ENCODE data around the gene EHMT2. TPM values are rescaled to one million over a fixed set of nuclear protein-coding genes. Genes with fewer than 3 reads are reported as not detected.

Gene EHMT2
- total RNA-seq, 4 donors from 2014 or later, result 38.2 to 63.9 (median 46.8) TPM

DNA sequence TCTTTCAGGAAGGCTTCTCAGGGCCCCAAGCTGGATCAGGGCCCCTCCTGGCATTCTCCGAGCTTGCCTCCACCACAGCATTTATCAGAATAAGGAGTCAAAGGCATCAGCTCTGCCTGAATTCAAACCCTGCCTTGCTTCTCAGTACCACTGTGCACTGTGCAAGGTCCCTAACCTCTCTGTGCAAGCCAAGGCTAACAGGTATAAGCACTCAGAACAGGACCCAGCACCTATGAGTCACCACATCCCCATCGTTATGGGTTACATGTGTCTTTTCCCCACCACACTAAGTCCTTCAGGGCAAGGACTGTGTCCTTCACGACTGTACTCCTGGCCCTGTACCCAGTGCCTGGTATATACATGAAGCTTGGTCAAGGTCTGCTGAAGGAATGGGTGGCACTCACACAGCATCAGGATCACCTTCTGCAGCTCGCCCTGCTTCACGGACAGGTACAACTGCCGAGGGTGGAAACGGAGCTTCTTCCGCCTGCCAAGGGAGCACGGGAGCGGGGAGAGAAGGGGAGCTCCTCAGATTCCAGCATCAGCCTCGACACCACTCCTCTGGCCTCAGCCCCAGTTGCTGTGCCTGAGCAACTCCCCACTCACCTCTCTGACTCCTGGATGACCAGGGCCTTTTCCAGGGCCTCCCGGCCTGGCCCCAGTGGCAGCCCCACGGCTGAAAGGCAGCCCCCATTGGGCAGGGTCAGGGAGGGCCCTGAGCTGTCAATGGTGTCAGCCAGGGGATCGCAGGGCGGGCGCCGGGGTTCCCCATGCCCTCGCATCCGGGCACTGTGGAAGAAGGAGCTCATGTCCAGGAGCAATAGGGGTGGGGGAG, 10.1 kb downstream of the EHMT2 start:
- no peak for DNase-seq (ENCODE audit: low spot score in 2 of 2)
- H3K27me3 ChIP-seq, result no peaks in the 10 kb centered on the region
- no peaks in the 10 kb centered on the region for H3K4me1 ChIP-seq
- no peaks in the 10 kb centered on the region for H3K9me3 ChIP-seq
- peak overlapping the region in 2 of 4 donors; percentile 36 for H3K27ac ChIP-seq
- TF ChIP-seq EP300 (IDR thresholded peaks at IDR 0.05) (no peak), POLR2A (IDR thresholded peaks at IDR 0.05) (no peak)
- TF ChIP-seq, protein P1, sequence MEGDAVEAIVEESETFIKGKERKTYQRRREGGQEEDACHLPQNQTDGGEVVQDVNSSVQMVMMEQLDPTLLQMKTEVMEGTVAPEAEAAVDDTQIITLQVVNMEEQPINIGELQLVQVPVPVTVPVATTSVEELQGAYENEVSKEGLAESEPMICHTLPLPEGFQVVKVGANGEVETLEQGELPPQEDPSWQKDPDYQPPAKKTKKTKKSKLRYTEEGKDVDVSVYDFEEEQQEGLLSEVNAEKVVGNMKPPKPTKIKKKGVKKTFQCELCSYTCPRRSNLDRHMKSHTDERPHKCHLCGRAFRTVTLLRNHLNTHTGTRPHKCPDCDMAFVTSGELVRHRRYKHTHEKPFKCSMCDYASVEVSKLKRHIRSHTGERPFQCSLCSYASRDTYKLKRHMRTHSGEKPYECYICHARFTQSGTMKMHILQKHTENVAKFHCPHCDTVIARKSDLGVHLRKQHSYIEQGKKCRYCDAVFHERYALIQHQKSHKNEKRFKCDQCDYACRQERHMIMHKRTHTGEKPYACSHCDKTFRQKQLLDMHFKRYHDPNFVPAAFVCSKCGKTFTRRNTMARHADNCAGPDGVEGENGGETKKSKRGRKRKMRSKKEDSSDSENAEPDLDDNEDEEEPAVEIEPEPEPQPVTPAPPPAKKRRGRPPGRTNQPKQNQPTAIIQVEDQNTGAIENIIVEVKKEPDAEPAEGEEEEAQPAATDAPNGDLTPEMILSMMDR (IDR thresholded peaks at IDR 0.05), result no peak
- peaks cover 7 to 100% (median 42%) of the 10 kb centered on the region in 3 donors for H3K36me3 ChIP-seq
- no peak overlapping the region for H3K4me3 ChIP-seq
- 85 to 88% methylated on average over 18 to 19 of the region's 19 CpGs for WGBS, 2 donors

DNA sequence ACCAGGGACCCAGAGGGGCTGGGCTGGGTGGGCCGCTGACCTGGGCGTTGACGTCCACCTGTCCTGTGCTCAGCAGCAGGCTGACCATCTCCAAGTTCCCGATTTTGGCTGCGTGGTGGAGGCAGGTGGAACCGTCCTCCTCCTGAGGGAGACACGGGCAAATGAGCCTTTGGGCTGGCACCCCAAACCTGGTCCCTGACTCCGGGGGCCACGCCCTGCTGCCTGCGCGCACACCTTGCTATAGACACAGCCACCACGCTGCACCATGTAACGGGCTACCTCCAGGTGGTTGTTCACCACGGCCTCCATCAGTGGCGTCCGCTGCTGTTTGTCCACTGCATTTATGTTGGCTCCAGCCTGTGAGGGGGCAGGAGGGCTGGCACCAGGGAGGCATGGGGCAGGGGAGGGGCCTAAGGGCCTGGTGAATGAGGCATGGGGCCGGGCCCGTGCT, 10.9 kb downstream of the EHMT2 start:
- Histone ChIP-seq H3K4me3 (no peak overlapping the region), H3K27me3 (no peaks in the 10 kb centered on the region), H3K9me3 (no peaks in the 10 kb centered on the region), H3K27ac (peak overlapping the region in 2 of 4 donors; percentile 43 to 45), H3K36me3 (peaks cover 7 to 100% (median 38%) of the 10 kb centered on the region in 3 donors), H3K4me1 (no peaks in the 10 kb centered on the region)
- DNase-seq (ENCODE audit: low spot score in 2 of 2), result no peak
- TF ChIP-seq EP300 (IDR thresholded peaks at IDR 0.05), result no peak
- TF ChIP-seq POLR2A (IDR thresholded peaks at IDR 0.05), result no peak
- TF ChIP-seq, protein P1 (IDR thresholded peaks at IDR 0.05), result no peak
- WGBS, 2 donors, result 69 to 74% methylated on average over 18 of the region's 18 CpGs

DNA sequence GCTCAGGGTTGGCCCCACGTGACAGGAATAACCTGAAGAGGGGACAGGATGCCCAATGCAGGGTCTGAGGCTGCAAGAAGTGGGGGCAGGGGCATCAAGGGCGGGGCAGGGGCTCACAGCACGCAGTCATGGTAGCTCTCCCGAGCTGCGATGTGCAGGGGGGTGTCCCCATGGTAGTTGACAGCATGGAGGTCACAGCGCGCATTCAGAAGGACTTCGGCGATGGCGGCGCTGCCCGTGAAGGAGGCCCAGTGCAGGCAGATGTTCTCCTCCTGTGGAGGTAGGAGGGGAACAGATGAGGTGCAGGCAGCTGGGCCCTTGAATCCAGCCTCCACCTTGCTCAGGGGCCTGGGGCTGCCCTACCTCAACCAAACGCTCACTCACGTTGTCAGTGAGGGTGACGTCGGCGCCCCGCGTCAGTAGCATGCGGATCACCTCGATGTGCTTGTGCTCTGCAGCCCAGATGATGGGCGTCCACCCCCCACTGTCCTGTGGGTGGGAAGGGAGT, 12.9 kb downstream of the EHMT2 start:
- Histone ChIP-seq H3K27ac (no peak overlapping the region), H3K4me3 (no peak overlapping the region), H3K36me3 (peaks cover 9 to 100% (median 42%) of the 10 kb centered on the region in 3 donors), H3K27me3 (no peaks in the 10 kb centered on the region), H3K9me3 (no peaks in the 10 kb centered on the region), H3K4me1 (no peaks in the 10 kb centered on the region)
- 90 to 94% methylated on average over 18 to 20 of the region's 22 CpGs for WGBS, 2 donors
- DNase-seq (ENCODE audit: low spot score in 2 of 2), result no peak
- TF ChIP-seq POLR2A (IDR thresholded peaks at IDR 0.05) (no peak), EP300 (IDR thresholded peaks at IDR 0.05) (no peak)
- TF ChIP-seq, protein P1 (IDR thresholded peaks at IDR 0.05), result no peak

DNA sequence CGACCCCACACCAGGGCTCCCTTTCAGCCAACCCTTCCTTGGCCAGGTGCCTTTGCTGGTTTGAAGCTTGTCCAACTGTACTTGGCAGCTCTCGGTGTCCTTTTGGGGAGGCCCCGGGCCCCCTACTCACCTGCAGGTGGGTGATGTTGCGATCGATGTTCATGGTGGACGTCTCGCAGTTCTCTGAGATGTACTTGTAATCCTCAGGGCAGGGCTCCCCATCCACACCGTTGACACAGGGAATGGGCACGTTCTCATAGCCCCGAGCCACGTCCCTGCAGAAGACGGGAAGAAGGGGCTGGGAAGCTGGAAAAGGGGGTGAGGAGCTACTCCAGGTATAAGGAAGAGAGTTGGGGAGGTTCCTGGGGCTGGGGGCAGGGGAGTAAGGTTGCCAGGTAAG, 13.8 kb downstream of the EHMT2 start:
- TF ChIP-seq, protein P1 (IDR thresholded peaks at IDR 0.05), result no peak
- TF ChIP-seq EP300 (IDR thresholded peaks at IDR 0.05), result no peak
- TF ChIP-seq POLR2A (IDR thresholded peaks at IDR 0.05), result no peak
- Histone ChIP-seq H3K9me3 (no peaks in the 10 kb centered on the region), H3K4me1 (no peaks in the 10 kb centered on the region), H3K4me3 (no peak overlapping the region), H3K36me3 (peaks cover 9 to 94% (median 44%) of the 10 kb centered on the region in 3 donors), H3K27me3 (no peaks in the 10 kb centered on the region), H3K27ac (no peak overlapping the region)
- whole genome bisulfite sequencing, 2 donors, result 89 to 90% methylated on average over 12 of the region's 12 CpGs
- no peak for DNase-seq (ENCODE audit: low spot score in 2 of 2)

DNA sequence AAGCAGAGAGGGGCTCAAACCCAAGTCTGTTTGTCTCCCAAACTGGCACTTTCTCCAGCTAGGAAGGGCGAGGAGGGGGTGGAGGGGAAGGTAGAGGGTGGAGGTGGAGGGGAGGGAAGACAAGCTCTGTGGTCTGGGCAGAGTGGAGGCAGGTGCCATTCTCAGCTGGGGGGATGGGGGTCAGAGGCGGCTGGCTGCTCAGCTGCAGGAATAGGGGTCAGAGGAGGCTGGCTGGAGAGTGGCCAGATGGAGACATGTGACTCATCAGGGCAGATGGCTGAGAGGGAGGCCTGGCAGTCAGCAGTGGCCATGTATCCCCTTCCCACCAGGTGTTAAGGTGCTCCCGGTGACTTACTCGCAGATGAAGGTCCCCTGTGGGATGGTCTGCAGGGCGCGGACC, 15.2 kb downstream of the EHMT2 start:
- Histone ChIP-seq H3K27ac (no peak overlapping the region), H3K4me3 (no peak overlapping the region), H3K4me1 (no peaks in the 10 kb centered on the region), H3K27me3 (no peaks in the 10 kb centered on the region), H3K36me3 (peaks cover 9 to 80% (median 35%) of the 10 kb centered on the region in 3 donors), H3K9me3 (no peaks in the 10 kb centered on the region)
- TF ChIP-seq POLR2A (IDR thresholded peaks at IDR 0.05) (no peak), EP300 (IDR thresholded peaks at IDR 0.05) (no peak)
- TF ChIP-seq, protein P1 (IDR thresholded peaks at IDR 0.05), result no peak
- WGBS, 2 donors, result 76 to 80% methylated on average over 6 of the region's 6 CpGs
- DNase-seq (ENCODE audit: low spot score in 2 of 2), result no peak
